ENCODE data around the gene GRK6. TPM values are rescaled to one million over a fixed set of nuclear protein-coding genes. Genes with fewer than 3 reads are reported as not detected.

Gene GRK6
- total and polyA plus RNA-seq, 2 experiments from 2014 or later = 13.0 to 56.8 TPM

DNA sequence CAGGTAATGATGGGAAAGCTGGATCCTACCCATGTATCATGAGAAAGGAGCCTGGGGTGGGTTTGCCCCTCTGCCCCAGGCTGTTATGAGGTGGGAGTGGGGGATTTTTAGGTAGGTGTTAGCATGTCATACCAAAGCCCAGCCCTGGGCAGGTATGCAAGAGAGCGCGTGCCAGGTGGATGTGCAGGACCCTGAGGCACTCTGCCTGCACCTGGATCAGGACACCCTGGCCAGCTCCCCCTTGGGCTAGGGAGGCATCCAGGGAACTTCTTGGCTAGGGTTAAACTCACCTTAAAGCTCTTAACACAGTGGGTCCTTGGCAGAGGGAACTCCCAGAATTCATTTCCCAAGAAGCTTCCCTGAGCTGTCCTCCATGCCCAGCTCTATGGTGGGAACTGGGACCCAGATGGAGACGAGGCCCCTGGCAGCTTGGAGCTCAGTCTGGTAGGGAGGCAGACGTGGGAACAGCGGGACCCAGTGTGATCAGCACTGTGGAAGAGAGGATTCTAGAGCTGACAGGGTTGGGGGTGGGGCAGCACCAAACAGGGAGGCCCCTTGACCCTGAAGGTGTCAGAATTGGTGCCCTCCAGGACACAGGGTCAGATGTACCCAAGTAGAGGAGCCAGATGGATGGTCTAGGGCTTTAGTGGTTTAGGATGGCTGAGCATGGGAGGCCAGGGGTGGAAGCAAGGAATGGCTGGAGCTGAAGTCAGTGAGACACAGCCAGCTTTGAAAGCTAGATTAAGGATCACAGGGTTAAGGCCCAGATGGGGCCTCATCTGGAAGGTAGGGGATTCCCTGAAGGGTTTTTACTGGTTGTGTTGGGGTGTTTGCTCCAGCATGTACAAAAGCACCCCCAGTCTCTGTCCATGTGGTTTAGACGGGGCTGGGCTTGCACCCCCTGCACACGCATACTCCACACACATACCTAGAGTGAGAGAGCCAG is 17.9 kb downstream of the GRK6 start:
- Mint-ChIP-seq H3K4me3 (peak overlapping the region; percentile 67; the same call in 2 of the 3 replicates), H3K27ac (no peak overlapping the region), H3K9me3 (peaks cover 3% of the 10 kb centered on the region; the same call in 1 of the 3 replicates), H3K36me3 (ENCODE audit: low read depth) (peaks cover 18% of the 10 kb centered on the region), H3K4me1 (peaks cover 43% of the 10 kb centered on the region), H3K27me3 (ENCODE audit: insufficient read depth, low read depth, poor library complexity) (peaks cover 44% of the 10 kb centered on the region)
- Histone ChIP-seq H3F3A (replicated peaks; ENCODE audit: low read depth) (peaks cover 29% of the 10 kb centered on the region), H3K9me2 (ENCODE audit: insufficient read depth) (no peaks in the 10 kb centered on the region), H3K4me3 (no peak overlapping the region), H3K4me1 (ENCODE audit: insufficient read depth) (peaks cover 26% of the 10 kb centered on the region), H3K79me2 (replicated peaks; ENCODE audit: insufficient read depth) (no peaks in the 10 kb centered on the region), H4K20me1 (replicated peaks; ENCODE audit: insufficient read depth) (no peaks in the 10 kb centered on the region; the same call in 1 of the 2 replicates), H3K4me2 (peak overlapping the region; percentile 26; the same call in 1 of the 2 replicates), H3K27ac (ENCODE audit: low read depth) (no peak overlapping the region), H3K36me3 (ENCODE audit: insufficient read depth) (no peaks in the 10 kb centered on the region), H3K27me3 (ENCODE audit: insufficient read depth) (peaks cover 37% of the 10 kb centered on the region), H2AFZ (no peak overlapping the region)
- no peak for DNase-seq (ENCODE audit: low spot score)
- no peak for TF ChIP-seq NANOG (IDR thresholded peaks at IDR 0.05; ENCODE audit: borderline replicate concordance)
- ATAC-seq = no peak

GRCh38 chr5:177445052-177445916 is 18.8 kb downstream of the GRK6 start:
- Histone ChIP-seq H2AFZ (no peak overlapping the region), H3K79me2 (replicated peaks; ENCODE audit: insufficient read depth) (no peaks in the 10 kb centered on the region), H3K9me2 (ENCODE audit: insufficient read depth) (no peaks in the 10 kb centered on the region), H3K27me3 (ENCODE audit: insufficient read depth) (peaks cover 37% of the 10 kb centered on the region), H4K20me1 (replicated peaks; ENCODE audit: insufficient read depth) (no peaks in the 10 kb centered on the region; the same call in 1 of the 2 replicates), H3K27ac (ENCODE audit: low read depth) (no peak overlapping the region), H3K4me3 (peak overlapping the region; percentile 80), H3K36me3 (ENCODE audit: insufficient read depth) (no peaks in the 10 kb centered on the region), H3F3A (replicated peaks; ENCODE audit: low read depth) (peaks cover 26% of the 10 kb centered on the region), H3K4me2 (peak overlapping the region; percentile 88), H3K4me1 (ENCODE audit: insufficient read depth) (peaks cover 23% of the 10 kb centered on the region)
- Mint-ChIP-seq H3K4me1 (peaks cover 36% of the 10 kb centered on the region), H3K36me3 (ENCODE audit: low read depth) (peaks cover 11% of the 10 kb centered on the region), H3K4me3 (peak overlapping the region; percentile 67), H3K27ac (no peak overlapping the region), H3K9me3 (peaks cover 3% of the 10 kb centered on the region; the same call in 1 of the 3 replicates), H3K27me3 (ENCODE audit: insufficient read depth, low read depth, poor library complexity) (peaks cover 44% of the 10 kb centered on the region)
- DNase-seq (ENCODE audit: low spot score) = no peak
- ATAC-seq = no peak
- no peak; the same call in 1 of the 2 replicates for TF ChIP-seq POLR2AphosphoS5 (IDR thresholded peaks at IDR 0.05; ENCODE audit: low read depth)
- TF ChIP-seq ZNF114 (CRISPR knock-in tag; IDR thresholded peaks at IDR 0.05) = no peak
- TF ChIP-seq NANOG (IDR thresholded peaks at IDR 0.05; ENCODE audit: borderline replicate concordance) = no peak
- no peak for TF ChIP-seq ZNF331 (CRISPR knock-in tag; IDR thresholded peaks at IDR 0.05; ENCODE audit: low read depth)
- TF ChIP-seq STAT1 (IDR thresholded peaks at IDR 0.05; ENCODE audit: unreplicated experiment) = no peak
- TF ChIP-seq ZNF462 (CRISPR knock-in tag; IDR thresholded peaks at IDR 0.05) = no peak
- TF ChIP-seq, protein P1, sequence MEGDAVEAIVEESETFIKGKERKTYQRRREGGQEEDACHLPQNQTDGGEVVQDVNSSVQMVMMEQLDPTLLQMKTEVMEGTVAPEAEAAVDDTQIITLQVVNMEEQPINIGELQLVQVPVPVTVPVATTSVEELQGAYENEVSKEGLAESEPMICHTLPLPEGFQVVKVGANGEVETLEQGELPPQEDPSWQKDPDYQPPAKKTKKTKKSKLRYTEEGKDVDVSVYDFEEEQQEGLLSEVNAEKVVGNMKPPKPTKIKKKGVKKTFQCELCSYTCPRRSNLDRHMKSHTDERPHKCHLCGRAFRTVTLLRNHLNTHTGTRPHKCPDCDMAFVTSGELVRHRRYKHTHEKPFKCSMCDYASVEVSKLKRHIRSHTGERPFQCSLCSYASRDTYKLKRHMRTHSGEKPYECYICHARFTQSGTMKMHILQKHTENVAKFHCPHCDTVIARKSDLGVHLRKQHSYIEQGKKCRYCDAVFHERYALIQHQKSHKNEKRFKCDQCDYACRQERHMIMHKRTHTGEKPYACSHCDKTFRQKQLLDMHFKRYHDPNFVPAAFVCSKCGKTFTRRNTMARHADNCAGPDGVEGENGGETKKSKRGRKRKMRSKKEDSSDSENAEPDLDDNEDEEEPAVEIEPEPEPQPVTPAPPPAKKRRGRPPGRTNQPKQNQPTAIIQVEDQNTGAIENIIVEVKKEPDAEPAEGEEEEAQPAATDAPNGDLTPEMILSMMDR (conservative IDR thresholded peaks at IDR 0.05; ENCODE audit: low read depth in 2 of 2) = no peak

Data from GM23338 (cell line).